OCI-LY1 (cell line): ENCODE results near the gene CNN2.

Experiments
- EZH2 ChIP-seq: fragments of 200-600 bp; sonication (generic), shearing (Covaris generic); IDR thresholded peaks from 2 replicates; pipeline ENCODE4 v1.8.0; 2017; ENCODE audit warnings: borderline replicate concordance, mixed run types, mild to moderate bottlenecking, antibody characterized with exemption, low read length, moderate library complexity, mixed read lengths
- TF ChIP-seq, protein P1 (sequence below): fragments of 200-600 bp; sonication (generic), shearing (Covaris generic); IDR thresholded peaks from 2 replicates; pipeline ENCODE4 v1.5.1; 2017; ENCODE audit warnings: mild to moderate bottlenecking, antibody characterized with exemption, low read length, moderate library complexity, mixed read lengths

- TF ChIP-seq, protein P1, sequence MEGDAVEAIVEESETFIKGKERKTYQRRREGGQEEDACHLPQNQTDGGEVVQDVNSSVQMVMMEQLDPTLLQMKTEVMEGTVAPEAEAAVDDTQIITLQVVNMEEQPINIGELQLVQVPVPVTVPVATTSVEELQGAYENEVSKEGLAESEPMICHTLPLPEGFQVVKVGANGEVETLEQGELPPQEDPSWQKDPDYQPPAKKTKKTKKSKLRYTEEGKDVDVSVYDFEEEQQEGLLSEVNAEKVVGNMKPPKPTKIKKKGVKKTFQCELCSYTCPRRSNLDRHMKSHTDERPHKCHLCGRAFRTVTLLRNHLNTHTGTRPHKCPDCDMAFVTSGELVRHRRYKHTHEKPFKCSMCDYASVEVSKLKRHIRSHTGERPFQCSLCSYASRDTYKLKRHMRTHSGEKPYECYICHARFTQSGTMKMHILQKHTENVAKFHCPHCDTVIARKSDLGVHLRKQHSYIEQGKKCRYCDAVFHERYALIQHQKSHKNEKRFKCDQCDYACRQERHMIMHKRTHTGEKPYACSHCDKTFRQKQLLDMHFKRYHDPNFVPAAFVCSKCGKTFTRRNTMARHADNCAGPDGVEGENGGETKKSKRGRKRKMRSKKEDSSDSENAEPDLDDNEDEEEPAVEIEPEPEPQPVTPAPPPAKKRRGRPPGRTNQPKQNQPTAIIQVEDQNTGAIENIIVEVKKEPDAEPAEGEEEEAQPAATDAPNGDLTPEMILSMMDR, result no peak
- no peak for TF ChIP-seq EZH2
Measured at GRCh38 chr19:1026783-1027649, 608 bp downstream of the CNN2 start.
